IMR-90 (cell line): ENCODE data around the gene HSPG2. TPM values are rescaled to one million over a fixed set of nuclear protein-coding genes. Genes with fewer than 3 reads are reported as not detected.

ENCODE experiments used
- ATAC-seq: fragments of 200-7000 bp; cut with Tn5 transposase; 2 replicates; pipeline ENCODE4 v1.9.1; 2020; ENCODE audit warnings: low read depth, mild to moderate bottlenecking, moderate library complexity
- BruUV-seq: library from RNA; stranded (reverse); fragments of 400-500 nt; replicated peaks from 2 replicates; lab custom pipeline; 2021; lab: Mats Ljungman, UMichigan
- CTCF ChIA-PET: fragments of 300-600 bp; formaldehyde crosslinking; extraction: SDS; loops from one replicate; lab custom pipeline; 2021; ENCODE audit warnings: antibody characterized with exemption; lab: Yijun Ruan, JAX
- POLR2A ChIA-PET: fragments of 300-600 bp; sonication (Branson Sonifier 250); formaldehyde crosslinking; loops from one replicate; lab custom pipeline; 2022; ENCODE audit warnings: antibody characterized with exemption; ENCODE audit not compliant: unreplicated experiment; lab: Charles Lee
- DNase-seq: peaks from one replicate; pipeline ENCODE4 v3.0.0; 2013
- H2AFZ ChIP-seq: replicated peaks from 2 replicates; pipeline ENCODE3; 2013; ENCODE audit warnings: low read length, mild to moderate bottlenecking; ENCODE audit not compliant: poor library complexity
- H2AK5ac ChIP-seq: 2 replicates; pipeline ENCODE4 v1.6.1; 2013; ENCODE audit warnings: low read depth, low read length, inconsistent platforms
- H2AK9ac ChIP-seq: replicated peaks from 2 replicates; pipeline ENCODE3; 2013; ENCODE audit warnings: mild to moderate bottlenecking, low read depth, low read length, moderate library complexity; ENCODE audit not compliant: poor library complexity
- H2BK120ac ChIP-seq: 2 replicates; pipeline ENCODE4 v1.6.1; 2013; ENCODE audit warnings: low read depth, low read length, inconsistent platforms
- H2BK15ac ChIP-seq: 3 replicates; pipeline ENCODE4 v1.6.1; 2013; ENCODE audit warnings: low read depth, low read length, inconsistent platforms
- H2BK20ac ChIP-seq: 2 replicates; pipeline ENCODE4 v1.6.1; 2013; ENCODE audit warnings: low read depth, mild to moderate bottlenecking, inconsistent platforms, low read length, moderate library complexity
- H2BK5ac ChIP-seq: 2 replicates; pipeline ENCODE4 v1.6.1; 2013; ENCODE audit warnings: mild to moderate bottlenecking, low read depth, low read length, inconsistent platforms; ENCODE audit not compliant: poor library complexity, severe bottlenecking
- H3K14ac ChIP-seq: replicated peaks from 2 replicates; pipeline ENCODE4 v1.6.1; 2013; ENCODE audit warnings: low read depth, low read length, inconsistent platforms
- H3K18ac ChIP-seq: 2 replicates; pipeline ENCODE4 v1.6.1; 2013; ENCODE audit warnings: low read depth, low read length, control low read depth
- H3K23ac ChIP-seq: 2 replicates; pipeline ENCODE4 v1.6.1; 2013; ENCODE audit warnings: low read depth, low read length, inconsistent platforms
- H3K27ac ChIP-seq: 2 replicates; pipeline ENCODE4 v1.5.1; 2013; ENCODE audit warnings: mild to moderate bottlenecking, control low read depth, low read length; ENCODE audit not compliant: insufficient read depth
- H3K27me3 ChIP-seq: 2 replicates; pipeline ENCODE4 v1.6.1; 2013; ENCODE audit warnings: low read length; ENCODE audit not compliant: control insufficient read depth, insufficient read depth
- H3K36me3 ChIP-seq: 2 replicates; pipeline ENCODE4 v1.6.1; 2013; ENCODE audit warnings: low read length, mixed read lengths; ENCODE audit not compliant: control insufficient read depth, insufficient read depth
- H3K4ac ChIP-seq: 2 replicates; pipeline ENCODE4 v1.6.1; 2013; ENCODE audit warnings: low read depth, low read length, inconsistent platforms
- H3K4me1 ChIP-seq: 2 replicates; pipeline ENCODE4 v1.6.1; 2013; ENCODE audit warnings: low read length, mixed read lengths; ENCODE audit not compliant: control insufficient read depth, insufficient read depth
- H3K4me2 ChIP-seq: 2 replicates; pipeline ENCODE4 v1.6.1; 2013; ENCODE audit warnings: low read depth, mild to moderate bottlenecking, control low read depth, low read length, moderate library complexity
- H3K4me3 ChIP-seq: 2 replicates; pipeline ENCODE4 v1.5.1; 2013; ENCODE audit warnings: low read depth, mild to moderate bottlenecking, control low read depth, low read length, moderate library complexity; ENCODE audit not compliant: insufficient read depth
- H3K56ac ChIP-seq: 2 replicates; pipeline ENCODE4 v1.6.1; 2013; ENCODE audit warnings: low read length, inconsistent platforms; ENCODE audit not compliant: insufficient read depth; ENCODE audit errors: extremely low read depth
- H3K79me1 ChIP-seq, 2 experiments: 2 replicates each; pipeline ENCODE4 v1.6.1; 2013; ENCODE audit warnings: low read length in 2 of 2, inconsistent platforms in 1 of 2, low read depth in 1 of 2
- H3K9ac ChIP-seq: 2 replicates; pipeline ENCODE4 v1.6.1; 2013; ENCODE audit warnings: low read depth, low read length, control low read depth
- H3K9me1 ChIP-seq: 2 replicates; pipeline ENCODE4 v1.6.1; 2013; ENCODE audit warnings: low read length, inconsistent platforms; ENCODE audit not compliant: insufficient read depth
- H3K9me3 ChIP-seq: 2 replicates; pipeline ENCODE4 v1.6.1; 2013; ENCODE audit warnings: low read length; ENCODE audit not compliant: control insufficient read depth, insufficient read depth
- H4K20me1 ChIP-seq: 2 replicates; pipeline ENCODE4 v1.6.1; 2013; ENCODE audit warnings: low read length, inconsistent platforms; ENCODE audit not compliant: insufficient read depth
- H4K5ac ChIP-seq: 2 replicates; pipeline ENCODE4 v1.6.1; 2013; ENCODE audit warnings: mild to moderate bottlenecking, low read depth, low read length, control low read depth
- H4K8ac ChIP-seq, 2 experiments: 2 replicates each; pipeline ENCODE4 v1.6.1; 2013; ENCODE audit warnings: low read depth in 2 of 2, low read length in 2 of 2, control low read depth in 1 of 2, inconsistent platforms in 1 of 2
- H4K91ac ChIP-seq: 2 replicates; pipeline ENCODE4 v1.6.1; 2013; ENCODE audit warnings: low read depth, low read length, inconsistent platforms; ENCODE audit not compliant: insufficient read depth
- BHLHE40 ChIP-seq: fragments of 150-350 bp; IDR thresholded peaks from 2 replicates; pipeline ENCODE4 v1.6.1; 2016; ENCODE audit warnings: mild to moderate bottlenecking, low read depth, low read length
- FOS ChIP-seq: fragments of 150-350 bp; IDR thresholded peaks from 2 replicates; pipeline ENCODE4 v1.6.1; 2016; ENCODE audit warnings: low read depth, low read length
- MXI1 ChIP-seq: IDR thresholded peaks from 2 replicates; pipeline ENCODE4 v1.6.1; 2012; ENCODE audit warnings: low read depth, mild to moderate bottlenecking, low read length, moderate library complexity, borderline replicate concordance
- POLR2A ChIP-seq: IDR thresholded peaks from 2 replicates; pipeline ENCODE4 v1.6.1; 2012; ENCODE audit warnings: mild to moderate bottlenecking, low read depth, low read length
- RCOR1 ChIP-seq: IDR thresholded peaks from 2 replicates; pipeline ENCODE4 v1.6.1; 2012; ENCODE audit warnings: mild to moderate bottlenecking, low read length, improper control_type of control experiment; ENCODE audit not compliant: insufficient replicate concordance
- SMC3 ChIP-seq: fragments of 150-350 bp; IDR thresholded peaks from 2 replicates; pipeline ENCODE4 v1.6.1; 2016; ENCODE audit warnings: low read depth, mild to moderate bottlenecking, antibody characterized with exemption, low read length, moderate library complexity
- USF2 ChIP-seq: fragments of 150-350 bp; IDR thresholded peaks from 2 replicates; pipeline ENCODE4 v1.6.1; 2017; ENCODE audit warnings: mild to moderate bottlenecking, antibody characterized with exemption, low read length, low read depth
- WGBS, 2 experiments: methylation state at CpG; one replicate each; pipeline versions ENCODE4 v1.1.5 to v1.1.7; 2013; ENCODE audit warnings: missing lambda C conversion rate in 2 of 2; ENCODE audit not compliant: insufficient read length in 1 of 2; ENCODE audit errors: extremely low coverage in 2 of 2; 5-methylcytosine and 5-hydroxymethylcytosine counted together
- dilution Hi-C: fragments of 300-500 bp; cut with HindIII; formaldehyde crosslinking; loops from one replicate; pipeline ENCODE4 v1.14.3; 2018; ENCODE audit warnings: low sequenced_read_pairs; ENCODE audit not compliant: unreplicated experiment
- in situ Hi-C: fragments of 300-500 bp; cut with MboI; formaldehyde crosslinking; loops from 3 replicates; pipeline ENCODE4 v1.14.3; 2019; ENCODE audit warnings: low sequenced_read_pairs, inconsistent platforms, mixed read lengths
- intact Hi-C: fragments of 100-400 bp; cut with micrococcal nuclease; formaldehyde crosslinking; loops from 2 replicates; pipeline ENCODE4 v1.10.0; 2022
- polyA plus RNA-seq, 3 experiments: library from polyadenylated mRNA; depleted of rRNA; stranded (reverse); fragments of >200 nt; gene quantifications; 2 replicates each; pipeline ENCODE4 v1.2.3, GENCODE V29; 2012; ENCODE audit warnings: low replicate concordance in 1 of 3
- total RNA-seq: library from RNA; depleted of rRNA; stranded (reverse); fragments of >200 nt; gene quantifications from 2 replicates; pipeline ENCODE4 v1.2.3, GENCODE V29; 2012
- TF ChIP-seq, protein P1 (sequence below): fragments of 150-350 bp; IDR thresholded peaks from 2 replicates; pipeline ENCODE4 v1.6.1; 2016; ENCODE audit warnings: low read depth, mild to moderate bottlenecking, low read length, moderate library complexity, borderline replicate concordance

The HSPG2 gene
- total and polyA plus RNA-seq, 2 of the 4 experiments (the other 2 are of a cell fraction) = 15.8 to 94.0 TPM

- H3K4ac ChIP-seq = no peak overlapping the region
- no peak overlapping the region for H3K14ac ChIP-seq
- H2BK120ac ChIP-seq = no peak overlapping the region
- no peak overlapping the region for H4K5ac ChIP-seq
- in situ Hi-C loops (no loop called here), dilution Hi-C loops (no loop called here), intact Hi-C loops (no loop called here)
- H3K9me3 ChIP-seq = no peaks in the 10 kb centered on the region
- no peaks in the 10 kb centered on the region; the same call in 1 of the 2 replicates for H4K20me1 ChIP-seq
- no peak overlapping the region for H3K4me2 ChIP-seq
- no peak overlapping the region for H3K18ac ChIP-seq
- H3K79me1 ChIP-seq = peaks cover 0 to 5% of the 10 kb centered on the region in 2 experiments; a peak in 1 of 4 replicates
- H3K4me3 ChIP-seq = no peak overlapping the region
- H2AFZ ChIP-seq = no peak overlapping the region
- no peaks in the 10 kb centered on the region for H3K27me3 ChIP-seq
- no peak overlapping the region for H2BK20ac ChIP-seq
- H3K56ac ChIP-seq = no peak overlapping the region
- H4K91ac ChIP-seq = no peak overlapping the region
- CTCF ChIA-PET = interaction anchor here (0.6 kb wide), 1 partner anchor 35 kb away, joined by 3 read pairs; no protein-coding TSS in a partner anchor
- TSS peak; percentile 10 for BruUV-seq
- H3K23ac ChIP-seq = no peak overlapping the region
- POLR2A ChIA-PET = no interaction called here
- H2BK15ac ChIP-seq = no peak overlapping the region
- ATAC-seq = no peak
- H3K9me1 ChIP-seq = no peaks in the 10 kb centered on the region
- 98% methylated on average over 24 of the region's 33 CpGs; no CpG with 5 or more reads in 1 of the 2 experiments for WGBS, 2 experiments
- no peak overlapping the region for H2AK5ac ChIP-seq
- H3K9ac ChIP-seq = no peak overlapping the region
- H2BK5ac ChIP-seq = no peak overlapping the region
- no peaks in the 10 kb centered on the region for H3K4me1 ChIP-seq
- no peak for DNase-seq
- TF ChIP-seq SMC3 = no peak
- TF ChIP-seq FOS = no peak
- TF ChIP-seq, protein P1, sequence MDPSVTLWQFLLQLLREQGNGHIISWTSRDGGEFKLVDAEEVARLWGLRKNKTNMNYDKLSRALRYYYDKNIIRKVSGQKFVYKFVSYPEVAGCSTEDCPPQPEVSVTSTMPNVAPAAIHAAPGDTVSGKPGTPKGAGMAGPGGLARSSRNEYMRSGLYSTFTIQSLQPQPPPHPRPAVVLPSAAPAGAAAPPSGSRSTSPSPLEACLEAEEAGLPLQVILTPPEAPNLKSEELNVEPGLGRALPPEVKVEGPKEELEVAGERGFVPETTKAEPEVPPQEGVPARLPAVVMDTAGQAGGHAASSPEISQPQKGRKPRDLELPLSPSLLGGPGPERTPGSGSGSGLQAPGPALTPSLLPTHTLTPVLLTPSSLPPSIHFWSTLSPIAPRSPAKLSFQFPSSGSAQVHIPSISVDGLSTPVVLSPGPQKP = no peak
- no peak for TF ChIP-seq USF2
- TF ChIP-seq POLR2A = no peak
- TF ChIP-seq BHLHE40 = no peak
- no peak for TF ChIP-seq RCOR1
- no peak for TF ChIP-seq MXI1
- H3K36me3 ChIP-seq = peaks cover 81% of the 10 kb centered on the region
- H4K8ac ChIP-seq = no peak overlapping the region
- H2AK9ac ChIP-seq = no peak overlapping the region
- no peak overlapping the region for H3K27ac ChIP-seq
These were observed 85.5 kb downstream of the HSPG2 start for GRCh38 chr1:21851430-21852250.
